Progenitor cell of endocrine pancreas (in vitro differentiated cells): ENCODE results near the gene SH3D21. TPM values are rescaled to one million over a fixed set of nuclear protein-coding genes. Genes with fewer than 3 reads are reported as not detected.

Experiments
- DNase-seq: peaks from one replicate; pipeline ENCODE4 v3.0.0; 2021; ENCODE audit warnings: low spot score; ENCODE audit not compliant: unreplicated experiment
- H3K27ac Mint-ChIP-seq: 2 replicates; pipeline ENCODE4 v1.8.0; 2021; ENCODE audit warnings: mild to moderate bottlenecking, moderate library complexity, mixed read lengths
- H3K27me3 Mint-ChIP-seq: 2 replicates; pipeline ENCODE4 v1.8.0; 2021; ENCODE audit warnings: mixed read lengths
- H3K36me3 Mint-ChIP-seq: 2 replicates; pipeline ENCODE4 v1.8.0; 2022; ENCODE audit warnings: mixed read lengths; ENCODE audit not compliant: insufficient read depth
- H3K4me1 Mint-ChIP-seq: 2 replicates; pipeline ENCODE4 v1.8.0; 2021; ENCODE audit warnings: low read depth, mixed read lengths
- H3K4me3 Mint-ChIP-seq: 2 replicates; pipeline ENCODE4 v1.8.0; 2021; ENCODE audit warnings: low read depth, mild to moderate bottlenecking, moderate library complexity, mixed read lengths
- H3K9me3 Mint-ChIP-seq: 2 replicates; pipeline ENCODE4 v1.8.0; 2021; ENCODE audit warnings: low read depth, mixed read lengths
- CTCF ChIP-seq: fragments of 200-600 bp; sonication (generic); IDR thresholded peaks from one replicate; pipeline ENCODE4 v1.5.0; 2021; ENCODE audit warnings: antibody characterized with exemption, mild to moderate bottlenecking; ENCODE audit not compliant: unreplicated experiment
- total RNA-seq: library from RNA; stranded (reverse); gene quantifications from 2 replicates; pipeline ENCODE4 v1.2.1, GENCODE V29; 2021

Gene SH3D21
- total RNA-seq, 1 donor from 2014 or later: 10.6 TPM

- H3K27ac Mint-ChIP-seq: peak within 1 kb of the TSS; percentile 98
- TF ChIP-seq CTCF: no peak
Observed at GRCh38 chr1:36323636-36324352, 17.6 kb downstream of the SH3D21 start, which contains the start of gene EVA1B. EVA1B (minus strand) TSS chr1:36323645; CDS start chr1:36323037, 608 bp downstream.

GRCh38 chr1:36324353-36324703, 18.2 kb downstream of the SH3D21 start:
- Mint-ChIP-seq H3K4me3 (peak overlapping the region; percentile 82), H3K27me3 (peaks cover 26% of the 10 kb centered on the region), H3K36me3 (no peaks in the 10 kb centered on the region), H3K9me3 (no peaks in the 10 kb centered on the region), H3K4me1 (peaks cover 18% of the 10 kb centered on the region), H3K27ac (peak overlapping the region; percentile 98)
- DNase-seq: no peak
- TF ChIP-seq CTCF: no peak

More at GRCh38 chr1:36323636-36324352, 17.6 kb downstream of the SH3D21 start, which contains the start of gene EVA1B:
- H3K9me3 Mint-ChIP-seq: no peaks in the 10 kb centered on the region
- H3K27me3 Mint-ChIP-seq: peaks cover 27% of the 10 kb centered on the region
- DNase-seq: peak; percentile 76
- H3K4me1 Mint-ChIP-seq: peaks cover 15% of the 10 kb centered on the region
- H3K4me3 Mint-ChIP-seq: peak within 1 kb of the TSS; percentile 82
- H3K36me3 Mint-ChIP-seq: no peaks in the 10 kb centered on the region

- TF ChIP-seq CTCF: no peak
- H3K36me3 Mint-ChIP-seq: no peaks in the 10 kb centered on the region
- no peak for DNase-seq
- no peak overlapping the region for H3K4me3 Mint-ChIP-seq
- H3K4me1 Mint-ChIP-seq: peaks cover 17% of the 10 kb centered on the region
- no peaks in the 10 kb centered on the region for H3K9me3 Mint-ChIP-seq
- H3K27ac Mint-ChIP-seq: peak overlapping the region; percentile 15
- peaks cover 17% of the 10 kb centered on the region for H3K27me3 Mint-ChIP-seq
Observed at GRCh38 chr1:36326499-36326898, 20.3 kb downstream of the SH3D21 start.

- no peaks in the 10 kb centered on the region for H3K36me3 Mint-ChIP-seq
- no peak overlapping the region for H3K4me3 Mint-ChIP-seq
- no peak for TF ChIP-seq CTCF
- H3K27ac Mint-ChIP-seq: no peak overlapping the region
- H3K4me1 Mint-ChIP-seq: peaks cover 15% of the 10 kb centered on the region
- H3K9me3 Mint-ChIP-seq: no peaks in the 10 kb centered on the region
- peaks cover 23% of the 10 kb centered on the region for H3K27me3 Mint-ChIP-seq
- no peak for DNase-seq
Observed at GRCh38 chr1:36327421-36328087, 21.4 kb downstream of the SH3D21 start.

- Mint-ChIP-seq H3K9me3 (no peaks in the 10 kb centered on the region), H3K4me1 (peaks cover 15% of the 10 kb centered on the region), H3K27me3 (peaks cover 23% of the 10 kb centered on the region), H3K27ac (no peak overlapping the region), H3K36me3 (no peaks in the 10 kb centered on the region), H3K4me3 (no peak overlapping the region)
- TF ChIP-seq CTCF: no peak
- no peak for DNase-seq
Observed at GRCh38 chr1:36328088-36328480, 21.9 kb downstream of the SH3D21 start.
